Iris pigment epithelial cell (primary cell): Measurements from ENCODE around the gene UBQLN4.
"Not testable (repeated sequence)": the region's sequence is repeated elsewhere in the genome, so short reads cannot be mapped to it uniquely, and the experiment has no call there.

Source experiments
- DNase-seq: peaks from one replicate; pipeline ENCODE4 v3.0.0-alpha.2; 2011; ENCODE audit warnings: low read depth

The UBQLN4 gene

GRCh38 chr1:156081180-156081916 lies 27.8 kb upstream of the UBQLN4 start:
- no peak for DNase-seq

- no peak for DNase-seq
Observed at GRCh38 chr1:156080863-156081179, 27.2 kb upstream of the UBQLN4 start.

- DNase-seq: no peak
Observed at GRCh38 chr1:156080241-156080862, 26.8 kb upstream of the UBQLN4 start.

GRCh38 chr1:156079762-156080161 lies 26.2 kb upstream of the UBQLN4 start:
- DNase-seq: no peak

GRCh38 chr1:156078728-156079127 lies 25.1 kb upstream of the UBQLN4 start:
- no peak for DNase-seq

- no peak for DNase-seq
Observed at GRCh38 chr1:156077430-156077760, 23.8 kb upstream of the UBQLN4 start.

GRCh38 chr1:156076609-156077429 lies 23.2 kb upstream of the UBQLN4 start:
- DNase-seq: no peak

- no peak for DNase-seq
Observed at GRCh38 chr1:156075775-156076204, 22.2 kb upstream of the UBQLN4 start.

GRCh38 chr1:156075162-156075561 lies 21.6 kb upstream of the UBQLN4 start:
- no peak for DNase-seq

- no peak for DNase-seq
Observed at GRCh38 chr1:156074661-156075060, 21.1 kb upstream of the UBQLN4 start.

- DNase-seq: no peak
Observed at GRCh38 chr1:156073740-156074139, 20.1 kb upstream of the UBQLN4 start.

GRCh38 chr1:156073110-156073687 lies 19.6 kb upstream of the UBQLN4 start:
- no peak for DNase-seq

GRCh38 chr1:156072251-156072650 lies 18.7 kb upstream of the UBQLN4 start:
- DNase-seq: no peak

GRCh38 chr1:156071332-156071816 lies 17.8 kb upstream of the UBQLN4 start:
- DNase-seq: not testable (repeated sequence)

GRCh38 chr1:156070548-156070947 lies 16.9 kb upstream of the UBQLN4 start:
- no peak for DNase-seq

GRCh38 chr1:156069490-156070455 lies 16.2 kb upstream of the UBQLN4 start:
- no peak for DNase-seq

GRCh38 chr1:156067262-156067661 lies 13.7 kb upstream of the UBQLN4 start:
- no peak for DNase-seq

- no peak for DNase-seq
Observed at GRCh38 chr1:156065871-156066270, 12.3 kb upstream of the UBQLN4 start.

GRCh38 chr1:156065212-156065611 lies 11.6 kb upstream of the UBQLN4 start:
- no peak for DNase-seq

- DNase-seq: no peak
Observed at GRCh38 chr1:156064615-156065014, 11.0 kb upstream of the UBQLN4 start.

- DNase-seq: no peak
Observed at GRCh38 chr1:156063997-156064285, 10.3 kb upstream of the UBQLN4 start.

- no peak for DNase-seq
Observed at GRCh38 chr1:156062189-156062588, 8.6 kb upstream of the UBQLN4 start.
